Uterus (tissue), 2 donors: ENCODE measurements around the gene PTGES.

Source experiments
- CTCF ChIP-seq, 4 experiments: fragments of 200-600 bp in 2 of 4; fragments of 450-650 bp in 2 of 4; sonication (generic) in 2 of 4; IDR thresholded peaks; one replicate each; pipeline ENCODE4 v1.5.1; 2016 to 2019; ENCODE audit warnings: antibody characterized with exemption in 4 of 4, mild to moderate bottlenecking in 2 of 4, moderate library complexity in 1 of 4
- POLR2A ChIP-seq, 2 donors: fragments of 450-650 bp; IDR thresholded peaks; one replicate each; pipeline ENCODE4 v1.6.1; 2016; ENCODE audit warnings: antibody characterized with exemption in 2 of 2, mild to moderate bottlenecking in 1 of 2, moderate library complexity in 1 of 2

DNA sequence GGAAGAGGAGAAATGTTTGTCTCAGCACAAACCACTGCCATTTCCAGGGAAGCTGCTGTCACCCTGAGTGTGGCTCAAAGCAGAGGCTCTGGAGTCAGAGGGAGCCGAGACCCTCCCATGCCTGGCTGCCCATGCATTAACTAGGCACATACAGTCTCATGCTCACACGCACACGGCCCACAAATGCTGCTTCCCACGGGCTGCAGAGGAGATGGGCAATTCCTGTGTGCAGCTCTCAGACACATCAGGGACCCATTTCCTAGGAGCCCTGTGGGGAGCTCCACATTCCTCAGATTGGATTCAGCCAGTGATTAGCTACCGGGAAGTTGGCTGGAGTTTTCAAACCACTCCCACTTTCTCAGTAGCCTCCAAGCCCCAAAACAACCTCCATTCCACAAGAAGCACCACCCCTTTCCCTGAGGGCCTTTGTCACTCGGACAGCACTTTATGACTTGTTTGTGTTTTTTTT lies 9.1 kb upstream of the PTGES start:
- no peak for TF ChIP-seq CTCF (IDR thresholded peaks at IDR 0.05)
- no peak for TF ChIP-seq POLR2A (IDR thresholded peaks at IDR 0.05)
